Left cardiac atrium (tissue), 4 donors: ENCODE data around the gene SLC16A8. TPM values are rescaled to one million over a fixed set of nuclear protein-coding genes. Genes with fewer than 3 reads are reported as not detected.
A peak's percentile ranks its signal among the peaks of the same experiment; 100 is the strongest.

Experiments
- ATAC-seq, 2 donors: fragments of 200-7000 bp; cut with Tn5 transposase; one replicate each; pipeline ENCODE4 v1.9.1; 2020; ENCODE audit warnings: mild to moderate bottlenecking in 2 of 2, moderate library complexity in 2 of 2
- DNase-seq: peaks from one replicate; pipeline ENCODE4 v3.0.0-alpha.2; 2020
- intact Hi-C, 2 donors: fragments of 100-400 bp; cut with DNase I; formaldehyde crosslinking; loops; one replicate each; pipeline versions ENCODE4 v1.14.1 to v1.15.1; 2022 to 2023
- total RNA-seq, 2 donors: library from RNA; stranded (reverse); fragmentation: NEBNext Ultra II Directional; extraction: Animal tissue kit (Norgen Biotek cat#: 25700); gene quantifications; one replicate each; pipeline ENCODE4 v1.2.1, GENCODE V29; 2021
- donor health status: DM: no; HTN: yes; CAD: no.
- donor health status: DM: no; HTN: yes; CAD: no; lungs with severe emphysema.
- donor health status: DM: yes; HTN: yes; CAD: no.
- donor health status: Dilated cardiomyopathy.

Gene SLC16A8
- total RNA-seq, 2 donors from 2014 or later, result 0.27 TPM; not detected in 1

- no peak for ATAC-seq
- intact Hi-C loops, result no loop called here
- DNase-seq, result no peak
These were observed 47.5 kb downstream of the SLC16A8 start for GRCh38 chr22:38036392-38037062.

GRCh38 chr22:38035530-38035885, 48.5 kb downstream of the SLC16A8 start:
- no peak for ATAC-seq
- intact Hi-C loops, result no loop called here
- DNase-seq, result no peak

- ATAC-seq (no peak), DNase-seq (no peak)
- intact Hi-C loops, result no loop called here
These were observed 49.0 kb downstream of the SLC16A8 start for GRCh38 chr22:38034884-38035529.

- ATAC-seq, result peak; percentile 69 to 88
- intact Hi-C loops, result no loop called here
- DNase-seq, result peak; percentile 72
These were observed 49.6 kb downstream of the SLC16A8 start for GRCh38 chr22:38034278-38034882.

GRCh38 chr22:38033522-38034277, 50.3 kb downstream of the SLC16A8 start:
- peak in 1 of 2 donors; percentile 28 for ATAC-seq
- intact Hi-C loops, result no loop called here
- no peak for DNase-seq

- ATAC-seq (no peak), DNase-seq (no peak)
- intact Hi-C loops, result no loop called here
These were observed 51.1 kb downstream of the SLC16A8 start for GRCh38 chr22:38032681-38033521.

GRCh38 chr22:38031491-38031890, 52.5 kb downstream of the SLC16A8 start:
- intact Hi-C loops, result no loop called here
- ATAC-seq (no peak), DNase-seq (no peak)

GRCh38 chr22:38030311-38031133, 53.5 kb downstream of the SLC16A8 start:
- peak; percentile 30 for DNase-seq
- no peak for ATAC-seq
- intact Hi-C loops, result no loop called here

- DNase-seq (no peak), ATAC-seq (no peak)
- intact Hi-C loops, result no loop called here
These were observed 54.1 kb downstream of the SLC16A8 start for GRCh38 chr22:38029901-38030300.

- no peak for DNase-seq
- intact Hi-C loops, result no loop called here
- no peak for ATAC-seq
These were observed 54.6 kb downstream of the SLC16A8 start for GRCh38 chr22:38029370-38029769.

GRCh38 chr22:38028344-38029130, 55.4 kb downstream of the SLC16A8 start:
- ATAC-seq (no peak), DNase-seq (no peak)
- intact Hi-C loops, result no loop called here

Other genes starting within 250 kb of the SLC16A8 start
- 10 to 100 TPM in 1 of 2 donors, 1 to 10 TPM in 1; 9.9 to 12.8 TPM for gene ANKRD54, start 239.8 kb downstream of the SLC16A8 start, total RNA-seq
- 100 to 1,000 TPM; 282 to 298 TPM for gene EIF3L, start 234.8 kb downstream of the SLC16A8 start, total RNA-seq
- 10 to 100 TPM; 14.3 to 18.3 TPM for gene MICALL1, start 177.9 kb downstream of the SLC16A8 start, total RNA-seq
- under 1 TPM in 1 of 2 donors, not detected in 1; 0.21 TPM for gene C22orf23, start 130.6 kb downstream of the SLC16A8 start, total RNA-seq
- 10 to 100 TPM; 62.6 to 68.1 TPM for gene POLR2F, start 130.5 kb downstream of the SLC16A8 start, total RNA-seq
- 1 to 10 TPM; 1.9 to 3.6 TPM for gene SOX10, start 99.6 kb downstream of the SLC16A8 start, total RNA-seq
- 10 to 100 TPM; 19.4 to 21.0 TPM for gene PICK1, start 26.8 kb downstream of the SLC16A8 start, total RNA-seq
- gene BAIAP2L2, start 26.5 kb upstream of the SLC16A8 start, total RNA-seq, result under 1 TPM; 0.63 to 0.65 TPM
- 10 to 100 TPM; 14.3 to 21.1 TPM for gene PLA2G6, start 97.6 kb upstream of the SLC16A8 start, total RNA-seq
- gene MAFF, start 117.8 kb upstream of the SLC16A8 start, total RNA-seq, result 10 to 100 TPM in 1 of 2 donors, 1 to 10 TPM in 1; 9.4 to 27.8 TPM
- 10 to 100 TPM; 47.2 to 60.3 TPM for gene TMEM184B, start 188.8 kb upstream of the SLC16A8 start, total RNA-seq
- 10 to 100 TPM; 69.2 to 90.5 TPM for gene CSNK1E, start 233.2 kb upstream of the SLC16A8 start, total RNA-seq